ENCODE results near the gene ID3.

ID3 gene

DNA sequence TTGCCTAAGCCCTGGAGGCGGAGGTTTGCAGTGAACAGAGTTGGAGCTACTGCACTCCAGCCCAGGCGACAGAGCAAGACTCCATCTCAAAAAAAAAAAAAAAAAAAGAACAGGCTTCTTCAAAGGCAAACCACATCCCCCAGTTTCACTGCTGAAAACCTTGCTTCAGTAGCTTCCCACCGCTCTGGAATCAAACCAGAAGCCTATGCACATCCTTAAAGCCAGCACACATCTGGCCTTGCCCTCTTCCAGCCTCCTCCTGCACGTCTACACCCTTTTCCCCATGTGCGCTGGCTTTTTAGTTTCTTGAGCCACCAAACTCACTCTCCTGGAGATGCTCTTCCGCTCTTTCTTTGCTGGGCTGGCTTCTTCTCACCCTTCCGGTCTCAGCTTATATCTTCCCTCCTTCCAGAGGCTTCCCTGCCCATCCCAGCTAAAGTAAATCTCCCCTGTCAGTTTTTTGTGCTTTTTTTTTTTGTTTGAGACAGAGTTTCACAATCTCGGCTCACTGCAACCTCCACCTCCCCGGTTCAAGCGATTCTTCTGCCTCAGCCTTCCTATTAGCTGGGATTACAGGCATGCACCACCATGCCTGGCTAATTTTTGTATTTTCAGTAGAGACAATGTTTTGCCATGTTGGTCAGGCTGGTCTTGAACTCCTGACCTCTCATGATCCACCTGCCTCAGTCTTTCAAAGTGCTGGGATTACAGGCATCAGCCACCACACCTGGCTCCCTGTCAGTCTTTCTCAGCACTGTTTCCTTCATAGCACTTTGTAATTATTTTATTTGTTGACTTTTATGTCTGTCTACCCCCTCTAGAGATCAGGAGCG, 42.0 kb upstream of the ID3 start:
- Histone ChIP-seq H3K4me1 (ENCODE audit: control insufficient read depth, low read length) (peaks cover 90% of the 10 kb centered on the region), H3K36me3 (ENCODE audit: control insufficient read depth, low read length) (no peaks in the 10 kb centered on the region), H4K20me1 (ENCODE audit: control insufficient read depth, insufficient read depth, low read depth, low read length) (no peaks in the 10 kb centered on the region), H3K9me2 (replicated peaks; ENCODE audit: control insufficient read depth, low read length) (no peaks in the 10 kb centered on the region), H3K4me3 (ENCODE audit: low read length) (peak overlapping the region; percentile 58), H3K79me2 (ENCODE audit: control insufficient read depth, low read length) (peaks cover 4% of the 10 kb centered on the region), H3F3A (ENCODE audit: control insufficient read depth, insufficient read depth) (peaks cover 42% of the 10 kb centered on the region), H3K4me2 (ENCODE audit: low read length) (peak overlapping the region; percentile 75), H3K27me3 (ENCODE audit: control insufficient read depth, low read length) (no peaks in the 10 kb centered on the region), H3K27ac (ENCODE audit: low read depth, low read length) (peak overlapping the region; percentile 94), H3K9me3 (ENCODE audit: control insufficient read depth, insufficient read depth, low read length) (no peaks in the 10 kb centered on the region)
- TF ChIP-seq, protein P1, sequence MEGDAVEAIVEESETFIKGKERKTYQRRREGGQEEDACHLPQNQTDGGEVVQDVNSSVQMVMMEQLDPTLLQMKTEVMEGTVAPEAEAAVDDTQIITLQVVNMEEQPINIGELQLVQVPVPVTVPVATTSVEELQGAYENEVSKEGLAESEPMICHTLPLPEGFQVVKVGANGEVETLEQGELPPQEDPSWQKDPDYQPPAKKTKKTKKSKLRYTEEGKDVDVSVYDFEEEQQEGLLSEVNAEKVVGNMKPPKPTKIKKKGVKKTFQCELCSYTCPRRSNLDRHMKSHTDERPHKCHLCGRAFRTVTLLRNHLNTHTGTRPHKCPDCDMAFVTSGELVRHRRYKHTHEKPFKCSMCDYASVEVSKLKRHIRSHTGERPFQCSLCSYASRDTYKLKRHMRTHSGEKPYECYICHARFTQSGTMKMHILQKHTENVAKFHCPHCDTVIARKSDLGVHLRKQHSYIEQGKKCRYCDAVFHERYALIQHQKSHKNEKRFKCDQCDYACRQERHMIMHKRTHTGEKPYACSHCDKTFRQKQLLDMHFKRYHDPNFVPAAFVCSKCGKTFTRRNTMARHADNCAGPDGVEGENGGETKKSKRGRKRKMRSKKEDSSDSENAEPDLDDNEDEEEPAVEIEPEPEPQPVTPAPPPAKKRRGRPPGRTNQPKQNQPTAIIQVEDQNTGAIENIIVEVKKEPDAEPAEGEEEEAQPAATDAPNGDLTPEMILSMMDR (IDR thresholded peaks at IDR 0.05; ENCODE audit: low read depth, low read length, poor library complexity, severe bottlenecking): no peak
- TF ChIP-seq EZH2phosphoT487 (IDR thresholded peaks at IDR 0.05; ENCODE audit: borderline replicate concordance, low read length): no peak

DNA sequence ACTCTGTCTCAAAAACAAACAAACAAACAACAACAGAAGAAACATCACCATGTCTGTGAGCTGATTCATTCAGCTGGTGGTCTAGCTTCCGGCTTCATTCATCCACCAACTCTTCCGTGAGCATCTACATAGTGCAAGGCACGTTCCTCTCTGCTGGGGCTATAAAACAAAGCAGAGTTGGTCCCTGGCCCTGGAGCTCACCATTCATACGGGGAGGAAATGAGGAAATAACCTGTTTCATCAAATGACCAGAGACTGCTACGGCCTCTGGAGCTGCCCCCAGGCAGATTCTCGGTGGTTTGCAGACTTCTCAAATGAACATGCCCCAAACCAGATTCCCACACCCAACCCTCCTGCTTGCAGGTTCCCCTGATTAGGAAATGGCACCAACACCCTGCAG, 41.0 kb upstream of the ID3 start:
- Histone ChIP-seq H3K27me3 (ENCODE audit: control insufficient read depth, low read length) (no peaks in the 10 kb centered on the region), H3K27ac (ENCODE audit: low read depth, low read length) (peak overlapping the region; percentile 94), H3K79me2 (ENCODE audit: control insufficient read depth, low read length) (peaks cover 4% of the 10 kb centered on the region), H3K4me1 (ENCODE audit: control insufficient read depth, low read length) (peaks cover 94% of the 10 kb centered on the region), H4K20me1 (ENCODE audit: control insufficient read depth, insufficient read depth, low read depth, low read length) (no peaks in the 10 kb centered on the region), H3K9me3 (ENCODE audit: control insufficient read depth, insufficient read depth, low read length) (no peaks in the 10 kb centered on the region), H3F3A (ENCODE audit: control insufficient read depth, insufficient read depth) (peaks cover 52% of the 10 kb centered on the region), H3K9me2 (replicated peaks; ENCODE audit: control insufficient read depth, low read length) (no peaks in the 10 kb centered on the region), H3K4me3 (ENCODE audit: low read length) (peak overlapping the region; percentile 58), H3K4me2 (ENCODE audit: low read length) (peak overlapping the region; percentile 75), H3K36me3 (ENCODE audit: control insufficient read depth, low read length) (no peaks in the 10 kb centered on the region)
- TF ChIP-seq EZH2phosphoT487 (IDR thresholded peaks at IDR 0.05; ENCODE audit: borderline replicate concordance, low read length): no peak
- TF ChIP-seq, protein P1 (IDR thresholded peaks at IDR 0.05; ENCODE audit: low read depth, low read length, poor library complexity, severe bottlenecking): no peak

DNA sequence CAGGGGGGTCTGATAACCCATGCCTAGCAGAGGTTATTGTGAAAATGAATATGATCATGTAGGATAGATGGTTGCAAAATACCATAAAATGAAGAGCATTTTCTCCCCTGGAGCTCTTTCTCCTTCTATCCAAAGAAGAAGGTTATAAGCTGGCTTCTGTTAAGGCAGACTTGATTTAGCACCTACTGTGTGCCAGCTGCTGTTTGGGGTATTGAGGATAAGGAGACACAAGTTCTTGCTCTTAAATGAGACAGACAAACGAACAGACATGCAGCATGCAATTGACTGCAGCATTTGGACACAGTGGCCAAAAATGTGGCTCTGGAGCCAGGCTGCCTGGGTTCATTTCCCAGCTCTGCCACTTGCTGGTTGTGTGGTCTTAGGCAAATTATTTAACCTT, 39.8 kb upstream of the ID3 start:
- peaks cover 59% of the 10 kb centered on the region for H3F3A ChIP-seq (ENCODE audit: control insufficient read depth, insufficient read depth)
- H3K79me2 ChIP-seq (ENCODE audit: control insufficient read depth, low read length): peaks cover 4% of the 10 kb centered on the region
- no peak for TF ChIP-seq EZH2phosphoT487 (IDR thresholded peaks at IDR 0.05; ENCODE audit: borderline replicate concordance, low read length)
- TF ChIP-seq, protein P1 (IDR thresholded peaks at IDR 0.05; ENCODE audit: low read depth, low read length, poor library complexity, severe bottlenecking): no peak
- H3K4me1 ChIP-seq (ENCODE audit: control insufficient read depth, low read length): peaks cover 98% of the 10 kb centered on the region
- no peaks in the 10 kb centered on the region for H3K9me3 ChIP-seq (ENCODE audit: control insufficient read depth, insufficient read depth, low read length)
- H3K27me3 ChIP-seq (ENCODE audit: control insufficient read depth, low read length): no peaks in the 10 kb centered on the region
- no peaks in the 10 kb centered on the region for H3K9me2 ChIP-seq (replicated peaks; ENCODE audit: control insufficient read depth, low read length)
- H3K4me3 ChIP-seq (ENCODE audit: low read length): peak overlapping the region; percentile 58
- no peaks in the 10 kb centered on the region for H4K20me1 ChIP-seq (ENCODE audit: control insufficient read depth, insufficient read depth, low read depth, low read length)
- peaks cover 5% of the 10 kb centered on the region; the same call in 1 of the 2 replicates for H3K36me3 ChIP-seq (ENCODE audit: control insufficient read depth, low read length)
- peak overlapping the region; percentile 94 for H3K27ac ChIP-seq (ENCODE audit: low read depth, low read length)
- peak overlapping the region; percentile 75 for H3K4me2 ChIP-seq (ENCODE audit: low read length)
